Stimulated activated CD4-positive, alpha-beta T cell treated with anti-CD3 and anti-CD28 coated beads, TNF-alpha, amount 100 ng/mL, for 24 hours (primary cell): ENCODE data around the gene FRAT2.
"Not testable (repeated sequence)": the region's sequence is repeated elsewhere in the genome, so short reads cannot be mapped to it uniquely, and the experiment has no call there.

Source experiments
- DNase-seq, 3 experiments: peaks; one replicate each; pipeline ENCODE4 v3.0.0-alpha.2; 2020; ENCODE audit warnings: low read depth in 3 of 3

Gene FRAT2

DNA sequence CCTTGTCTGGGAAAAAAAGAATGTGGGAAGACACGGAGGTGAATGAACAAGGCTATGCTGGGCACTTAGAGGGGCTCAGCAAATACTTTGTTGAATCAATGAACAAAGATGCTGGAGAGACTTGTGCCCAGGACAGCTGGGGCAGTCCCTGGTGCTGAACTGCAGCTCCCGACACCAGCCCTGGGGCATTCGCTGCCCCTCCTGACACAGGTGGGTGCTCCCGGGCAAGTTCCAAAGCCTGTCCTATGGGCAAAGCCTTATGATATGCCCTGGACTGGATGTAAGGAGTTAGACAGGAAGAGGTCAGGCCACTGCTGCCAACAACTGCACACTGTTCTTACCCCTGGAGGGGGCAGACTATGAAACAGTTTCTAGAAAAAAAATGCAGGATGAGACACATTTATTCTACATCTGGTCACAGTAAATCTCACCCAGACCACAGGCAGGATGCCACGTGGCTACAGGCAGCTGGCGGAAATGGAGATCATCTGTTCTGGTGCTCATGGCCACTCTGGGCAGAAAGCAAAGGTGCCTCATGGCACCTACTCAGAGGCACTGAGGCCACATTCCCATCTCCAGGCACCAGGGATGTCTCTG is 21.9 kb upstream of the FRAT2 start:
- no peak for DNase-seq

GRCh38 chr10:97355571-97355975 is 21.0 kb upstream of the FRAT2 start:
- DNase-seq = no peak

DNA sequence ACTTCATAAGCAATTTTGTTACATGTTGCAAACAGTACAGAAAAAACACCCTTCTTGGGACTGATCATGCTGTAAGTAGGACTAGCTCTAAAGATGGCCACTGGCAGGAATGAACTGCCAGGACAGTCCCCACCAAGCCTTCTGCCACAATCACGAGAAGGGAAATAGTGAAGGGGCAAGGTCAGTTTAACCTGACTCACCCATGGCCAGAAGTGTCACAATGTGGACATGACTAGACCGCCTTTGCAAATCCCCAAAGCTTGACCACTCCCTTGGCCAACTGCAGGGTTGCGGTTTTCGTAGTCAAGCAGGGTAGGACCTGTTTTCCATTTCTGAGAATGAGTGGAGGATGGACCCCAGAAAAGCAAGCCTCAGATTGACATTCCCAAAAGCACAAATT is 19.4 kb upstream of the FRAT2 start:
- DNase-seq = no peak

GRCh38 chr10:97349752-97350513 is 15.4 kb upstream of the FRAT2 start:
- no peak for DNase-seq

DNA sequence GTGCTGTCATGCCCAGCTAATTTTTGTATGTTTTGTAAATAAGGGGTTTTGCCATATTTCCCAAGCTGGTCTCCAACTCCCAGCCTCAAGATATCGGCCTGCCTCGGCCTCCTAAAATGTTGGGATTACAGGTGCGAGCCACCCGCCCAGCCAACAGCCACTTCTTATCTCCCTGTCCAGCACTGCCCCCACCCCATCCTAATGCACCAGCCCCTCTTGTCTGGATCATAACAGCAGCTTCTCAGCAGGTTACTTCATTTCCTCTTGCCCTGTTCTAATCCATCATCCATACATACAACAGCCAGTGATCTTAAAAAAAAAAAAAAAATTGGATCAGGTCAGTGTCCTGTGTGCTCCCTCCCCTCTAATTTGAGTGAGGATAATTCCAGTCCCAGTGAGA is 12.8 kb upstream of the FRAT2 start:
- no peak for DNase-seq

DNA sequence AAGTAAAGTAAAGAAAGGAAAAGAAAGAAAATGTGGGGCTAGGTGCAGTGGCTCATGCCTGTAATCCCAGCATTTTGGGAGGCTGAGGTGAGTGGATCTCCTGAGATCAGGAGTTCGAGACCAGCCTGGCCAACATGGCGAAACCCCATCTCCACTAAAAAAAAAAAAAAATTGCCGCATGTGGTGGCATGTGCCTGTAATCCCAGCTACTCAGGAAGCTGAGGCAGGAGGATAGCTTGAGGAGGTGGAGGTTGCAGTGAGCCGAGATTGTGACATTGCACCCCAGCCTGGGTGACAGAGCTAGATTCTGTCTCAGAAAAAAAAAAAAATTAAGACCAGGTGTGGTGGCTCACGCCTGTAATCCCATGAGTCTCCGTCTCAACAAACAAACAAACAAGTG is 9.1 kb upstream of the FRAT2 start:
- DNase-seq = not testable (repeated sequence)

GRCh38 chr10:97341416-97341815 is 6.9 kb upstream of the FRAT2 start:
- DNase-seq = no peak

DNA sequence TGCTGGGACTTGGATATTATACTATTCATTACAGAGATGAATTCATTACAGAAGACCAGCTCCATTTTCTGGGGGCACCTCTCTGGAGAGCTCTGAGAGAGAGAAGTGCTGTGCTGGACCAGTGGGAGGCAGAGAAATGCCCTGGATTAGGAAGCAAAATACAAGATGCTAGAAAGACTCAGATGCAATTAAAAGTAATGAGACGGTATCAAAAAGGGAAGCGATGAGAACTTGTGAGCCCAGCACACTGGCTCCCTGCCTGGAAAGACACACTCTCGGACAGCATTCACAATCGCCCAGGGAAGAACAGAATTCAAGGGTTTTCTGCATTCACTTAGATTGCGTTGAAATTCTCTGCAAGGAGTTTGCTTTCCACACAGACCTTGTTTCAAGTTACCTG is 3.5 kb upstream of the FRAT2 start:
- DNase-seq = no peak

DNA sequence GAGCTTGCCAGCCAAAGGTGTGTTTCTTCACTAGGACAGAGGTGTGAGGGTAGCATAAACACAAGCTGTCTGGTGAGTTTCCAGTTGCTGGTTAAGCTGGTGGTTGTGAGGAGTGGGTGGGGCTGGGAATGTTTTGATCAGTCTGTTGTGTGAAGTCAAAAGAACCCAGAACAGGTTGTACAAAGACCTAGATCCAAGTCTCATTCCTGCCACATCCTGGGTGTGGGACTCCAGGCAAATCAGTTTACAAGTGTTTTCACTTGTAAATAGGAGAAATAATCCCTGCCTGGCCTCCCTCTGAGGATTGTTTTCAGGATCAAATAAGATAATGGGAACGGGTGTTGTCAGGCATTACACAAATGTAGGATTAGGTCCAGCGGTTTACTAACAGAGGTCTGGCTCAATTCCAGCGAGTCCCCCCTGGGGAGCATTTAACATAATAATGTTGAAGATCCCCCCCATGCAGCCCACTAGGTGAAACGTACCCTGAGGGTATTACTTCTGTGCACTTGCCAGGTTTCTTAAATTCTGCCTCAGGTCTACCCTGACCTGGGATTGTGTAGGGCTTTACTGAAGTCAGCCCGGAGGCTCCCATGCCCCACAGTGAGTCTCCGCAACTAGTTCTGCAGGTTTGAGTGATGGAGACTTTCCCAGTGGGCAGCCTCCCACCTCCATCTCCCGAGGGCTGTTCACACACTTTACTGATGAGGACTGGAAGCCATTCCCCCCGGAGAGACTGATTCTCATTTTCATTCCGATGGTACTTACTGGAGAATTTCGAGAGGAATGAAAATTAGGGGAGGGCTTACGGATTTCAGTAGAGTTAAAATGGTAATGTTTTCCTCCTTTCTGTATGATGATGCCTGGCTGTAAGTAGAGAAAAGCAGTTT is 2.7 kb upstream of the FRAT2 start:
- no peak for DNase-seq

- no peak for DNase-seq
Measured at GRCh38 chr10:97336446-97336845, 1.9 kb upstream of the FRAT2 start.

- no peak for DNase-seq
Measured at GRCh38 chr10:97336006-97336405, 1.5 kb upstream of the FRAT2 start.

GRCh38 chr10:97335188-97335619 is 675 bp upstream of the FRAT2 start:
- DNase-seq = no peak

DNA sequence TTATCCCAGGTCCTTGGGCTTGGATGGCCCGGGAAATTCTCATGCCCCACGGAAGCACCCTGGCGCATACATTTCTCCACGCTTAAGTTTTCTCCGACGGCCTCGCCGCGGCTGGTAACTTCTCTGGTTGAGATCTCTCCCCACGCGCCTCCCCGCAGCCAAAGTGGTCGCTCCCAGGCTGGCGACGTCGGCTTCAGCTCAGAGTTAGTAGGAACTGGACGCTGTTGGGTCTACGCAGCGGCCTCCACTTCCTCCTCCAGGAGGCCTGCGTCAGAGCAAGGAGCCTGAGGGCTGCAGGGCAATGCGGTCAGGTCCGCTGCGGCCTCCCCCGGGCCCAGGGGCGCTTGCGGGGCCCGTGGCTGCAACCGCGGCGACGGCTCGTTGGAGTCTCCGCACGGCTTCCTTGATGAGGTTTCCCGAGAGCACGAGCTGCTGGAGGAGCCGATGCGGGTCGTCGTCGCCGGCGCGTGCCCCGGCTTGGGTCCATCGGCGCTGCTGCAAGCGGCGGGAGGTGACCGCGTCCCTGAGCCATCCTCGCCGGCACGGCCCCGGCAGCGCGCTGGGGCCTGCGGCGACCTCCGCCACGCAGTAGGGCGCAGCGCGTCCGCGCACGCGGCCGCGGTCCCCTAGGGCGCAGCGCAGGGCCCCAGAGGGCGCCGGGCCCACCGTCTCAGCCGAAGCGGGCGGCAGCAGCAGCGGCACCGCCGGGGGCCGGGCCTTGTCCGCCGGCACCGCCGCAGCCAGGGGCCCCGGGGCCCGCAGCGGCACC is 744 bp downstream of the FRAT2 start:
- DNase-seq = peak in 1 of 3 experiments; percentile 36

DNA sequence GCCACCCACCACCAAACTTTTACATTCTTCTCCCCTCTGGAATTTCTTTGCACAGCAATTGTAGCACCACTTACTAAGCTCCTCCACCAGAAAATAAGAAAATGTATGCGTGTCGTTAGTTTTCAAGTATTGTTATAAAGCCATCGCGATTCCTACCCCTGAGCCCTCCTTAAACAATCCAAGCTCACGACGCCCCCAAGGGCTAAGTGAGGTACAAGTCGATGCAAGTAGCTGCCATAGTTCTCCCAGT is 1.3 kb downstream of the FRAT2 start:
- no peak for DNase-seq

DNA sequence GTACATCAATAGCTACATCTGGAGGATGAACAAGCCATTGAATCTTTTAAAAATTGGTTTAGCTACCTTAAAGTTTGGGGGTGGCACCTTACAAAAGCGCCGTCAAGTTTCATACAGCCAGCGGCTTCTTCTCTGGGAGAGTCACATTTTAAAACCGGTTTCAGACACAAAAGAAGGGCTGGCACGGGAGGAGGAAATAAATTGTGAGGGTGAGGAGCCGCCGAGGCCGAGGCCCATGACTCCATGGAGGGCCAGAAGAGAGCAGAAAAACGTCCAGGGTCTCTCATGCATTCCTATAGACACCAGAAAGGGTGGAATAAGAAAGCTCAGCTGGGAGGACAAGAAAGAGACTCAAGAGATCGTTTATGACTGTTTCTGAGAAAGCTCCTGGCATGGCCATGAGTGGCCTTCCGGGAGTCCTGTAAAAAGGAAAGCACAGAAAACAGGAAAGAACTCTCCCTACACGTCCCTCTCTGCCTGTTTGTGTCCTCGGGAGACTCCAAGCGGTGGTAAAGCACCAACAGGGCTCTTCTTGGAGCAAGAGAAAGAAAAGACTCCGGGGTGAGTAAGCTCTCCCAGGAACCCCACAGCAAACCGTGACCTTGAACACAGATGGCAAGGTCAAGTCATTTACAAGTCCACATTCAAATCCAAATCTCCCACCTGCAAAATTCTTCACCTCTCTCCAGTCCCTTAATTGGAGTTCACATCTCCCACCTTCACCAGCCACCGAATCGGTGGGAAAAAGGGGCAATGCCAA is 1.8 kb downstream of the FRAT2 start:
- no peak for DNase-seq

- DNase-seq = no peak
Measured at GRCh38 chr10:97331153-97331703, 3.3 kb downstream of the FRAT2 start.

DNA sequence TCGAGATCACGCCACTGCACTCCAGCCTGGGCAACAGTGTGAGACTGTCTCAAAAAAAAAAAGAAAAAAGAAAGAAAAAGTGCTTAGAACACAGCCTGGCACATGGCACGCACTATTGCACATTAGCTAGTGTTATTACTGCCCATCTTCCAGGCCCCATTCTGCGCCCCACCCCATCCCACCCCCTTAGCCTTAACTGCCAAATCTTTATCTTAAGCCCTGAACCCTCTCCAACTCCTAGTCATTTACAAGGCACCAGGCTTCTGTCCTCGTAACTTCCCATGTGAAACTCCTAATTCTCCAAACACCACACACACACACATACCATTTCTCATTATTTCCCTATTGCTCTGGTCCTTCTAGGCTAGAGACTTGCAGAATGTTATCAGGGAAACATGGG is 4.8 kb downstream of the FRAT2 start:
- no peak for DNase-seq

DNA sequence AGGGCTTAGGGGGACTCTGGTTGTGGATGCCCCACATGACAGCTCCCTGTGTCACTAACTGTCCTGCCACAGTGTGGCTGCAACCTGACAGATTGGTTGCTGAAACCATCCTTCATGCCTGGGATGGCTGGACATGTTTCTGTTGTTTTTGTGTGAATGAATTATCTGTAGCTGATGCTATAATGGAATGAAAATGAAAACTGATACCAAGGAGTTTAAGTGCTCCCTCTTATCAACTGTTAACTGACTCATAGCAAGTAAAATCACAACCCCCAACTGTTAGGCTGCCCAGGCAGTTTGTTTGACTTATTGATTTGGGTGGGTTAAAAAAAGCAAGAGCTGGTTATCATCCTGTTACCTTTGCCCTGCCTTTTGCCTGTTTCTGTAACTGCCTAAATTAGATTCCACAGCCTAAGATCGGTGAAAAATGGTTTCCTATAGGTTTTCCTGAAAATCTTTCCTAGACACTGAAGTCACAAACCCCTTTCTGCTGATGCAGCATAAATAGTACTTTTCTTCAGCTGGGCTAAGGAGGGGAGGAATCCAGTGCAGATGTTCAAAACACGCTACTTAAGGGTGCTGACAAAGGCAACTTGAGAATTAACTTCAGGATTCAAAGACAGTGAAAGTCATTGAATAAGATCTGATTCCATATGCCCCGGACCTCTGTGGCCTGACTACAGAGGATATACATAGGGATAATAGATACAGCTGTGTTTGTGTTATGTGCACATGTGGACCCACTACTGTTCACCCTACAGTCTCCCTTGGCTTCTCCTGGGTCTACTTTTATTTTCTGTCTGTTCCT is 5.7 kb downstream of the FRAT2 start:
- no peak for DNase-seq

DNA sequence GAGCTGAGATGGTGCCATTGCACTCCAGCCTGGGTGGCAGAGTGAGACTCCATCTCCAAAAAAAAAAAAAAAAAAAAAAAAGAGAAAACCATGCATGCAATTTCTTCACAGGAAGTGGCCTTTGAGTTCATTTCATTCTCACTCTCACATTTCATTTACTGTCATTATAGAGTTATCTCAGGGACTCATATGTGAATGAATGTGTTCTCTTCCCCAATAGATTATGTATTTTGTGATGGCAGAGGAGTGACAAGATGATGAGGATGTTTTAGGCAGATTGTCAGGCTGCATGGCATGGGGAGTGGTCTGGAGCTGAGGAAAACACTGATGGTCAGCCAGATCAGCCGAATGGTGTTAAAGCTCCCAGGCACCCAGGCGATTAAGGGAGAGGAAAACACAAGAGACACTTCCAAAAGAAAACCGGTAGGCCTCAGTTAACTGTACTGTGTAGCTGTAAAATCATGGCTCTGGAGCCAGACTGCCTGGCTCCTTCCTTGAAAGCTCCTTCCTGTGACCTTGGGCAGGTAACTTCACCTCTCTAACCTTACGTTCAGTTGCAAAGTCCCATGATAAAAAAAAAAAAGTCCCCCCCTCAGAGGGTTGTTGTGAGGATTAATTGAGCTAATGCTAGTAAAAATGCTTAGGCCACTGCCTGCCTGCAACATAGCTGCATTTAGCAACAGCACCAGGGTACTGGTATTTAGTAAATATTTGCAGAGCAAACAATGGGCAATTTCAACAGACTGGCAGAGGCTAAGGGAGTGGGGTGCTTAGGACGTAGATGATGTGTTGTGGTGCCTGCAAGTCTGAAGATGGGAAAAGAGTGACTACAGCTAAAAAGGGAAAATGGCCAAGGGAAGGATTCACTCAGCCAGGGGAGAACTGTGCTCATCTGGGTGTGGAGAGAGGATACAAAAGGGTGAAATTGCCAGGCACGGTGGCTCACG is 6.9 kb downstream of the FRAT2 start:
- DNase-seq = no peak
